ENCODE measurements around the gene KCNQ1OT1. TPM values are rescaled to one million over a fixed set of nuclear protein-coding genes. Genes with fewer than 3 reads are reported as not detected.
A peak's percentile ranks its signal among the peaks of the same experiment; 100 is the strongest.

The KCNQ1OT1 gene
- total RNA-seq, 1 donor from 2014 or later, result 7.0 TPM

- TF ChIP-seq CTCF (conservative IDR thresholded peaks at IDR 0.05), result no peak
- no peaks in the 10 kb centered on the region for H3K27me3 Mint-ChIP-seq
- peaks cover 33% of the 10 kb centered on the region for H3K4me1 Mint-ChIP-seq (ENCODE audit: unreplicated experiment)
- no peaks in the 10 kb centered on the region for H3K9me3 Mint-ChIP-seq
- H3K36me3 Mint-ChIP-seq, result no peaks in the 10 kb centered on the region
- H3K4me3 Mint-ChIP-seq, result no peak overlapping the region
- peak overlapping the region; percentile 13 for H3K27ac Mint-ChIP-seq
- no peak for DNase-seq (ENCODE audit: extremely low spot score, unreplicated experiment)
These were observed 42.4 kb upstream of the KCNQ1OT1 start for GRCh38 chr11:2742201-2742600.

DNA sequence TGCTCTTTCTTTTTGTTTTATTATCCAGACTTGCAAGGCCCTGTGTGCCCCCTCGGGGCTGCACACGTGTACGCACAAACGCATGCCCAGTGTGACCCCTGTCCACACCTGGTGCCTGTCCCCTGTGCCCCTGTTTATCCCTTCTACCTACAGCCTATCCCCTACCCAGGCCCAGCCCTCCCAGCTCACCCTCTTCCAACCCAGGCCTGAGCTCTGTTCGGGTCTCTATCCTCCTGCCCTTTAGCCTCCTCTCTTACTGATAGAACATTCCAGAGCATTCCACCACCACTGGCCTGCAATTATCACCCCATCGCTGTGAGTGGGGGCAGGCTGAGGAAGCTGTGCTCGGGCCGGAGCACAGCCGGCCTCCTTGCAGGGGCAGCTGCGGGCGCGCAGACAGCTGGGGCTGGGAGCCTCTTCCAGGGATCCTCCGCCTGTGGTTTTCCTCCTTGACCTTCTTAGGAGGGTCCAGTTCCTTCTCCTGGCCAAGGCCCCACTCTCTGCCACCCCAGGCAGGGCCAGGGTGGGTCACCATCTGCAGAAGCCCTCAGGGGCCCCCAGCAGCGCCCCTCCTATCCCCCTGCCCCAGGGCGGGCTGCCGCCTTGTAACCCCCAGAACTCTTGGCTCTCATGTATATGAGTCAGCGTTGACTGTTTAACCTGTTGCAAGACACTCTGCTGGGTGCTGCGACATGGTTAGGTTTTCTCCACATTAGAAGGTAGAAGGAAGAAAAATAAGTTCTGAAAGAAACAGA lies 41.8 kb upstream of the KCNQ1OT1 start:
- Mint-ChIP-seq H3K4me3 (no peak overlapping the region), H3K4me1 (ENCODE audit: unreplicated experiment) (peaks cover 33% of the 10 kb centered on the region), H3K36me3 (no peaks in the 10 kb centered on the region), H3K9me3 (no peaks in the 10 kb centered on the region), H3K27me3 (no peaks in the 10 kb centered on the region), H3K27ac (peak overlapping the region; percentile 13)
- DNase-seq (ENCODE audit: extremely low spot score, unreplicated experiment), result no peak
- no peak for TF ChIP-seq CTCF (conservative IDR thresholded peaks at IDR 0.05)

- Mint-ChIP-seq H3K27me3 (no peaks in the 10 kb centered on the region), H3K27ac (no peak overlapping the region), H3K4me1 (ENCODE audit: unreplicated experiment) (peaks cover 33% of the 10 kb centered on the region), H3K36me3 (no peaks in the 10 kb centered on the region), H3K4me3 (no peak overlapping the region), H3K9me3 (no peaks in the 10 kb centered on the region)
- no peak for DNase-seq (ENCODE audit: extremely low spot score, unreplicated experiment)
- TF ChIP-seq CTCF (conservative IDR thresholded peaks at IDR 0.05), result no peak
These were observed 41.2 kb upstream of the KCNQ1OT1 start for GRCh38 chr11:2741006-2741376.

- Mint-ChIP-seq H3K9me3 (no peaks in the 10 kb centered on the region), H3K27me3 (no peaks in the 10 kb centered on the region), H3K27ac (no peak overlapping the region), H3K36me3 (no peaks in the 10 kb centered on the region), H3K4me1 (ENCODE audit: unreplicated experiment) (peaks cover 33% of the 10 kb centered on the region), H3K4me3 (no peak overlapping the region)
- no peak for DNase-seq (ENCODE audit: extremely low spot score, unreplicated experiment)
- TF ChIP-seq CTCF (conservative IDR thresholded peaks at IDR 0.05), result no peak
These were observed 40.6 kb upstream of the KCNQ1OT1 start for GRCh38 chr11:2740275-2740940.

- DNase-seq (ENCODE audit: extremely low spot score, unreplicated experiment), result no peak
- H3K9me3 Mint-ChIP-seq, result no peaks in the 10 kb centered on the region
- no peak overlapping the region for H3K27ac Mint-ChIP-seq
- no peak for TF ChIP-seq CTCF (conservative IDR thresholded peaks at IDR 0.05)
- no peaks in the 10 kb centered on the region for H3K36me3 Mint-ChIP-seq
- peaks cover 33% of the 10 kb centered on the region for H3K4me1 Mint-ChIP-seq (ENCODE audit: unreplicated experiment)
- H3K4me3 Mint-ChIP-seq, result no peak overlapping the region
- H3K27me3 Mint-ChIP-seq, result no peaks in the 10 kb centered on the region
These were observed 39.9 kb upstream of the KCNQ1OT1 start for GRCh38 chr11:2739531-2740274.

Data from type B pancreatic cell (in vitro differentiated cells).